Measurements from ENCODE around the gene RNH1. TPM values are rescaled to one million over a fixed set of nuclear protein-coding genes. Genes with fewer than 3 reads are reported as not detected.

RNH1 gene
- total and polyA plus RNA-seq, 2 of the 8 experiments (the other 6 are each of a cell fraction or from before 2014, with no cell fraction given): 48.7 to 49.8 TPM

- Histone ChIP-seq H3K4ac (replicated peaks; ENCODE audit: insufficient read length, low read depth, low read length) (no peak overlapping the region), H4K20me1 (replicated peaks in 1 of 2; ENCODE audit: control insufficient read depth in 1 of 2, insufficient read depth in 2 of 2, low read length in 2 of 2) (peaks cover 2 to 10% of the 10 kb centered on the region in 2 experiments), H3K4me2 (ENCODE audit: insufficient read depth in 1 of 2, low read depth in 2 of 2, low read length in 2 of 2) (no peak overlapping the region), H3K79me2 (ENCODE audit: control insufficient read depth in 1 of 2, insufficient read depth in 2 of 2, low read length in 2 of 2) (peaks cover 0 to 14% of the 10 kb centered on the region in 2 experiments; a peak in 1 of 4 replicates), H3K4me1 (replicated peaks in 1 of 4; ENCODE audit: control insufficient read depth in 3 of 4, insufficient read depth in 4 of 4, low read length in 3 of 4) (peaks cover 0 to 4% (median under 1%) of the 10 kb centered on the region in 4 experiments; a peak in 1 of 7 replicates), H4K91ac (replicated peaks; ENCODE audit: insufficient read length, low read length) (no peak overlapping the region), H3K23me2 (ENCODE audit: low read depth, low read length) (peaks cover 2% of the 10 kb centered on the region), H3K27ac (ENCODE audit: low read depth, low read length) (no peak overlapping the region), H2AK5ac (ENCODE audit: low read depth, low read length) (no peak overlapping the region), H4K5ac (ENCODE audit: insufficient read length, low read depth, low read length) (no peak overlapping the region), H2AFZ (ENCODE audit: low read length) (no peak overlapping the region), H3K9ac (replicated peaks in 1 of 4; ENCODE audit: extremely low read depth in 1 of 4, low read depth in 3 of 4, low read length in 3 of 4) (no peak overlapping the region), H3K9me3 (ENCODE audit: insufficient read depth in 2 of 2, low read depth in 1 of 2, low read length in 1 of 2) (peaks cover 11 to 19% of the 10 kb centered on the region in 2 experiments; a peak in 3 of 4 replicates), H2BK5ac (ENCODE audit: low read depth, low read length) (no peak overlapping the region), H4K8ac (ENCODE audit: extremely low read depth, insufficient read depth, low read length) (no peak overlapping the region), H3K23ac (ENCODE audit: insufficient read length) (no peak overlapping the region), H3K27me3 (replicated peaks in 1 of 4; ENCODE audit: control insufficient read depth in 3 of 4, extremely low read depth in 1 of 4, insufficient read depth in 3 of 4, low read length in 3 of 4) (no peaks in the 10 kb centered on the region), H3K56ac (replicated peaks; ENCODE audit: insufficient read length, low read depth, low read length) (no peak overlapping the region), H3K14ac (ENCODE audit: insufficient read length) (no peak overlapping the region), H2BK12ac (ENCODE audit: low read depth, low read length) (no peak overlapping the region), H3K18ac (ENCODE audit: extremely low read depth, low read length) (no peak overlapping the region), H2BK120ac (replicated peaks; ENCODE audit: low read depth, low read length) (no peak overlapping the region), H2BK15ac (ENCODE audit: low read length) (no peak overlapping the region), H3K4me3 (ENCODE audit: extremely low read depth in 1 of 4, insufficient read depth in 2 of 4, low read depth in 3 of 4, low read length in 4 of 4) (no peak overlapping the region), H3K36me3 (ENCODE audit: control insufficient read depth in 2 of 4, insufficient read depth in 4 of 4, low read length in 3 of 4) (peaks cover 17 to 45% (median 30%) of the 10 kb centered on the region in 4 experiments; a peak in 7 of 8 replicates), H2BK20ac (ENCODE audit: low read length) (no peak overlapping the region), H3K79me1 (ENCODE audit: low read depth, low read length) (peaks cover 2% of the 10 kb centered on the region)
- ChIA-PET POLR2A (ENCODE audit: partially characterized antibody) (interaction anchor here (1.0 to 7.1 kb wide), 2 partner anchors 8 to 29 kb away, joined by 3 to 41 read pairs; no protein-coding TSS in a partner anchor), CTCF (ENCODE audit: partially characterized antibody) (interaction anchor here (0.7 to 1.7 kb wide), 3 partner anchors 15 to 251 kb away, joined by 3 read pairs; no protein-coding TSS in a partner anchor)
- FAIRE-seq: no peak
- 93% methylated on average over 24 of the region's 24 CpGs; no CpG with 5 or more reads in 1 of the 2 experiments for WGBS, 2 experiments (ENCODE audit: extremely low coverage in 1 of 2, insufficient coverage in 1 of 2, insufficient read length in 1 of 2, insufficient replicate concordance in 2 of 2, low coverage in 1 of 2, low lambda C conversion rate in 2 of 2, missing lambda C conversion rate in 1 of 2)
- DNase-seq (ENCODE audit: low read depth in 1 of 2, low spot score in 2 of 2): no peak
- TF ChIP-seq CEBPB (IDR thresholded peaks at IDR 0.05; ENCODE audit: low read depth, low read length) (no peak), MAFK (IDR thresholded peaks at IDR 0.05; ENCODE audit: low read depth, low read length) (no peak), RAD21 (IDR thresholded peaks at IDR 0.05 in 1 of 2, conservative IDR thresholded peaks at IDR 0.05 in 1 of 2; ENCODE audit: low read depth in 2 of 2, low read length in 2 of 2) (no peak), RNF2 (IDR thresholded peaks at IDR 0.05; ENCODE audit: borderline replicate concordance, low read depth, low read length, missing control alignments, poor library complexity, severe bottlenecking) (no peak), ASH2L (IDR thresholded peaks at IDR 0.05; ENCODE audit: low read length) (no peak), SAP30 (IDR thresholded peaks at IDR 0.05; ENCODE audit: insufficient read depth, insufficient replicate concordance, low read length) (no peak), POLR2AphosphoS5 (IDR thresholded peaks at IDR 0.05; ENCODE audit: low read depth, low read length) (no peak), CTCF (IDR thresholded peaks at IDR 0.05; ENCODE audit: control extremely low read depth in 1 of 3, insufficient read depth in 1 of 3, low read depth in 1 of 3, low read length in 3 of 3) (no peak), TEAD4 (IDR thresholded peaks at IDR 0.05; ENCODE audit: low read depth, low read length) (no peak)
Observed at GRCh38 chr11:501001-501682, 5.9 kb downstream of the RNH1 start.

All from H1 (cell line).